Vagina (tissue), 2 donors: Measurements from ENCODE around the gene BBS2.

Experiments used
- POLR2A ChIP-seq, 2 donors: fragments of 450-650 bp; IDR thresholded peaks; one replicate each; pipeline ENCODE4 v1.6.1; 2017; ENCODE audit warnings: antibody characterized with exemption in 2 of 2, mild to moderate bottlenecking in 2 of 2, moderate library complexity in 2 of 2
- POLR2AphosphoS5 ChIP-seq, 2 donors: sonication (generic); formaldehyde crosslinking; IDR thresholded peaks; one replicate each; pipeline ENCODE4 v1.9.0; 2017; ENCODE audit warnings: antibody characterized with exemption in 2 of 2, mild to moderate bottlenecking in 2 of 2, low read depth in 1 of 2; ENCODE audit not compliant: insufficient read depth in 1 of 2
- TF ChIP-seq, protein P1 (sequence below), 3 experiments: fragments of 450-650 bp in 2 of 3; fragments of 200-600 bp in 1 of 3; sonication (generic) in 1 of 3; IDR thresholded peaks; one replicate each; pipeline ENCODE4 v1.5.1; 2017 to 2019; ENCODE audit warnings: antibody characterized with exemption in 3 of 3, mild to moderate bottlenecking in 2 of 3, moderate library complexity in 2 of 3

DNA sequence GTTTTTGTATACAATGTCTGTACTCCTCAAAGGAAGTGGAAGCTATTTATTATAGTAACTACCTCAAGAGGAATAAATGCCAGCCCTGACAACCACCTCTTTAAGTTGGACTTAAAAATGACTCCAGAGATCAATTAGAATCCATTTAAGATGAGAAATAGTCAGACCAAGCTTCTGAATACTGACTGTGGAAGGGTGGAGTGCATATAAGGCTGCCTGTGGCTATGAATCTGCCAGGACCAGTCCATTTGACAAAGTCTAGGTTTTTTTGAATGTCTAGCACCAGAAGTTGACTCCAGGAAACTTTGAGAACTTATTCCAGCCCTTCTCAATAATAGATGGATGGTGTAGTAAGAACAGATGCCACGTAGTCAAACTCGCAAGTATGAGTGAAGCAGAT, 53.5 kb downstream of the BBS2 start:
- TF ChIP-seq, protein P1, sequence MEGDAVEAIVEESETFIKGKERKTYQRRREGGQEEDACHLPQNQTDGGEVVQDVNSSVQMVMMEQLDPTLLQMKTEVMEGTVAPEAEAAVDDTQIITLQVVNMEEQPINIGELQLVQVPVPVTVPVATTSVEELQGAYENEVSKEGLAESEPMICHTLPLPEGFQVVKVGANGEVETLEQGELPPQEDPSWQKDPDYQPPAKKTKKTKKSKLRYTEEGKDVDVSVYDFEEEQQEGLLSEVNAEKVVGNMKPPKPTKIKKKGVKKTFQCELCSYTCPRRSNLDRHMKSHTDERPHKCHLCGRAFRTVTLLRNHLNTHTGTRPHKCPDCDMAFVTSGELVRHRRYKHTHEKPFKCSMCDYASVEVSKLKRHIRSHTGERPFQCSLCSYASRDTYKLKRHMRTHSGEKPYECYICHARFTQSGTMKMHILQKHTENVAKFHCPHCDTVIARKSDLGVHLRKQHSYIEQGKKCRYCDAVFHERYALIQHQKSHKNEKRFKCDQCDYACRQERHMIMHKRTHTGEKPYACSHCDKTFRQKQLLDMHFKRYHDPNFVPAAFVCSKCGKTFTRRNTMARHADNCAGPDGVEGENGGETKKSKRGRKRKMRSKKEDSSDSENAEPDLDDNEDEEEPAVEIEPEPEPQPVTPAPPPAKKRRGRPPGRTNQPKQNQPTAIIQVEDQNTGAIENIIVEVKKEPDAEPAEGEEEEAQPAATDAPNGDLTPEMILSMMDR (IDR thresholded peaks at IDR 0.05): no peak
- TF ChIP-seq POLR2A (IDR thresholded peaks at IDR 0.05) (no peak), POLR2AphosphoS5 (IDR thresholded peaks at IDR 0.05; ENCODE audit: insufficient read depth in 1 of 2, low read depth in 1 of 2) (no peak)
